Measurements from ENCODE around the gene OGDHL. TPM values are rescaled to one million over a fixed set of nuclear protein-coding genes. Genes with fewer than 3 reads are reported as not detected.
A peak's percentile ranks its signal among the peaks of the same experiment; 100 is the strongest.

OGDHL gene
- total and polyA plus RNA-seq, 7 experiments from 2014 or later: not detected

GRCh38 chr10:49742683-49743463 is 19.2 kb downstream of the OGDHL start:
- ChIA-PET CTCF (no interaction called here), POLR2A (no interaction called here)
- Mint-ChIP-seq H3K36me3 (no peaks in the 10 kb centered on the region), H3K4me3 (no peak overlapping the region), H3K4me1 (no peaks in the 10 kb centered on the region), H3K9me3 (peaks cover 0 to 8% (median 0%) of the 10 kb centered on the region in 11 donors), H3K27me3 (peaks cover 0 to 22% (median 0%) of the 10 kb centered on the region in 5 donors), H3K27ac (no peak overlapping the region)
- Histone ChIP-seq H3K36me3 (ENCODE audit: control insufficient read depth in 2 of 3, insufficient read depth in 3 of 3, low read length in 3 of 3) (no peaks in the 10 kb centered on the region), H3K27ac (ENCODE audit: low read depth, low read length) (no peak overlapping the region), H3K9me3 (ENCODE audit: control insufficient read depth in 2 of 3, low read length in 3 of 3) (no peaks in the 10 kb centered on the region), H3K4me3 (ENCODE audit: low read length) (no peak overlapping the region), H3K27me3 (ENCODE audit: control insufficient read depth in 2 of 2, insufficient read depth in 2 of 2, low read length in 2 of 2) (no peaks in the 10 kb centered on the region), H3K4me1 (ENCODE audit: control insufficient read depth in 2 of 2, insufficient read depth in 2 of 2, low read length in 2 of 2) (no peaks in the 10 kb centered on the region)
- no peak for DNase-seq
- intact Hi-C loops (cut with micrococcal nuclease): no loop called here
- no peak for ATAC-seq

- POLR2A ChIA-PET: no interaction called here
- Histone ChIP-seq H3K9me3 (ENCODE audit: control insufficient read depth in 2 of 3, low read length in 3 of 3) (no peaks in the 10 kb centered on the region), H3K36me3 (ENCODE audit: control insufficient read depth in 2 of 3, insufficient read depth in 3 of 3, low read length in 3 of 3) (no peaks in the 10 kb centered on the region), H3K4me1 (ENCODE audit: control insufficient read depth in 2 of 2, insufficient read depth in 2 of 2, low read length in 2 of 2) (no peaks in the 10 kb centered on the region), H3K4me3 (ENCODE audit: low read length) (no peak overlapping the region), H3K27me3 (ENCODE audit: control insufficient read depth in 2 of 2, insufficient read depth in 2 of 2, low read length in 2 of 2) (no peaks in the 10 kb centered on the region), H3K27ac (ENCODE audit: low read depth, low read length) (no peak overlapping the region)
- peak overlapping the region in 1 of 9 donors; percentile 13 for H3K27ac Mint-ChIP-seq
- peaks cover 0 to 8% (median 0%) of the 10 kb centered on the region in 11 donors for H3K9me3 Mint-ChIP-seq
- H3K4me1 Mint-ChIP-seq: no peaks in the 10 kb centered on the region
- ATAC-seq (no peak), DNase-seq (no peak)
- peaks cover 0 to 13% (median 0%) of the 10 kb centered on the region in 5 donors for H3K27me3 Mint-ChIP-seq
- H3K36me3 Mint-ChIP-seq: no peaks in the 10 kb centered on the region
- intact Hi-C loops (cut with micrococcal nuclease): no loop called here
- no peak overlapping the region for H3K4me3 Mint-ChIP-seq
- CTCF ChIA-PET: no interaction called here
These were observed 20.8 kb downstream of the OGDHL start for GRCh38 chr10:49741108-49741995.

- ChIA-PET CTCF (no interaction called here), POLR2A (no interaction called here)
These were observed 21.6 kb downstream of the OGDHL start for GRCh38 chr10:49740346-49741107.

GRCh38 chr10:49739426-49739825 is 22.7 kb downstream of the OGDHL start:
- ChIA-PET POLR2A (no interaction called here), CTCF (no interaction called here)
- Mint-ChIP-seq H3K27ac (no peak overlapping the region), H3K27me3 (peaks cover 0 to 4% (median 0%) of the 10 kb centered on the region in 5 donors), H3K36me3 (no peaks in the 10 kb centered on the region), H3K4me1 (no peaks in the 10 kb centered on the region), H3K4me3 (no peak overlapping the region), H3K9me3 (peaks cover 0 to 8% (median 0%) of the 10 kb centered on the region in 11 donors)
- no peaks in the 10 kb centered on the region for H3K27me3 ChIP-seq (ENCODE audit: control insufficient read depth in 2 of 2, insufficient read depth in 2 of 2, low read length in 2 of 2)
- intact Hi-C loops (cut with micrococcal nuclease): no loop called here
- no peak for DNase-seq
- H3K36me3 ChIP-seq (ENCODE audit: control insufficient read depth in 2 of 3, insufficient read depth in 3 of 3, low read length in 3 of 3): no peaks in the 10 kb centered on the region
- no peak for ATAC-seq
- no peaks in the 10 kb centered on the region for H3K9me3 ChIP-seq (ENCODE audit: control insufficient read depth in 2 of 3, low read length in 3 of 3)
- H3K27ac ChIP-seq (ENCODE audit: low read depth, low read length): no peak overlapping the region
- H3K4me1 ChIP-seq (ENCODE audit: control insufficient read depth in 2 of 2, insufficient read depth in 2 of 2, low read length in 2 of 2): no peaks in the 10 kb centered on the region
- H3K4me3 ChIP-seq (ENCODE audit: low read length): no peak overlapping the region

More at GRCh38 chr10:49740346-49741107, 21.6 kb downstream of the OGDHL start:
- ATAC-seq (no peak), DNase-seq (no peak)
- Mint-ChIP-seq H3K27me3 (peaks cover 0 to 11% (median 0%) of the 10 kb centered on the region in 5 donors), H3K9me3 (peaks cover 0 to 8% (median 0%) of the 10 kb centered on the region in 11 donors), H3K36me3 (no peaks in the 10 kb centered on the region), H3K27ac (no peak overlapping the region), H3K4me1 (no peaks in the 10 kb centered on the region), H3K4me3 (no peak overlapping the region)
- intact Hi-C loops (cut with micrococcal nuclease): no loop called here
- no peaks in the 10 kb centered on the region for H3K9me3 ChIP-seq (ENCODE audit: control insufficient read depth in 2 of 3, low read length in 3 of 3)
- no peaks in the 10 kb centered on the region for H3K4me1 ChIP-seq (ENCODE audit: control insufficient read depth in 2 of 2, insufficient read depth in 2 of 2, low read length in 2 of 2)
- H3K4me3 ChIP-seq (ENCODE audit: low read length): no peak overlapping the region
- H3K27me3 ChIP-seq (ENCODE audit: control insufficient read depth in 2 of 2, insufficient read depth in 2 of 2, low read length in 2 of 2): no peaks in the 10 kb centered on the region
- no peak overlapping the region for H3K27ac ChIP-seq (ENCODE audit: low read depth, low read length)
- H3K36me3 ChIP-seq (ENCODE audit: control insufficient read depth in 2 of 3, insufficient read depth in 3 of 3, low read length in 3 of 3): no peaks in the 10 kb centered on the region

GRCh38 chr10:49738616-49739360 is 23.3 kb downstream of the OGDHL start:
- Histone ChIP-seq H3K4me3 (ENCODE audit: low read length) (no peak overlapping the region), H3K36me3 (ENCODE audit: control insufficient read depth in 2 of 3, insufficient read depth in 3 of 3, low read length in 3 of 3) (no peaks in the 10 kb centered on the region), H3K9me3 (ENCODE audit: control insufficient read depth in 2 of 3, low read length in 3 of 3) (no peaks in the 10 kb centered on the region), H3K27ac (ENCODE audit: low read depth, low read length) (no peak overlapping the region), H3K27me3 (ENCODE audit: control insufficient read depth in 2 of 2, insufficient read depth in 2 of 2, low read length in 2 of 2) (no peaks in the 10 kb centered on the region), H3K4me1 (ENCODE audit: control insufficient read depth in 2 of 2, insufficient read depth in 2 of 2, low read length in 2 of 2) (no peaks in the 10 kb centered on the region)
- intact Hi-C loops (cut with micrococcal nuclease): no loop called here
- DNase-seq (no peak), ATAC-seq (no peak)
- Mint-ChIP-seq H3K36me3 (no peaks in the 10 kb centered on the region), H3K9me3 (peaks cover 0 to 8% (median 0%) of the 10 kb centered on the region in 11 donors), H3K27me3 (peaks cover 0 to 3% (median 0%) of the 10 kb centered on the region in 5 donors), H3K4me3 (no peak overlapping the region), H3K4me1 (no peaks in the 10 kb centered on the region), H3K27ac (no peak overlapping the region)
- POLR2A ChIA-PET: no interaction called here
- CTCF ChIA-PET: no interaction called here

- H3K27me3 ChIP-seq (ENCODE audit: control insufficient read depth in 2 of 2, insufficient read depth in 2 of 2, low read length in 2 of 2): no peaks in the 10 kb centered on the region
- Mint-ChIP-seq H3K9me3 (peaks cover 0 to 8% (median 0%) of the 10 kb centered on the region in 11 donors), H3K27ac (no peak overlapping the region), H3K4me1 (no peaks in the 10 kb centered on the region), H3K36me3 (no peaks in the 10 kb centered on the region), H3K4me3 (no peak overlapping the region), H3K27me3 (peaks cover 0 to 3% (median 0%) of the 10 kb centered on the region in 5 donors)
- intact Hi-C loops (cut with micrococcal nuclease): no loop called here
- no peak overlapping the region for H3K27ac ChIP-seq (ENCODE audit: low read depth, low read length)
- ChIA-PET POLR2A (no interaction called here), CTCF (no interaction called here)
- H3K4me1 ChIP-seq (ENCODE audit: control insufficient read depth in 2 of 2, insufficient read depth in 2 of 2, low read length in 2 of 2): no peaks in the 10 kb centered on the region
- ATAC-seq (no peak), DNase-seq (no peak)
- no peaks in the 10 kb centered on the region for H3K36me3 ChIP-seq (ENCODE audit: control insufficient read depth in 2 of 3, insufficient read depth in 3 of 3, low read length in 3 of 3)
- H3K9me3 ChIP-seq (ENCODE audit: control insufficient read depth in 2 of 3, low read length in 3 of 3): no peaks in the 10 kb centered on the region
- no peak overlapping the region for H3K4me3 ChIP-seq (ENCODE audit: low read length)
These were observed 24.5 kb downstream of the OGDHL start for GRCh38 chr10:49737474-49738201.

Measured in naive thymus-derived CD4-positive, alpha-beta T cell (primary cell).